Smooth muscle cell (in vitro differentiated cells): ENCODE measurements around the gene CCR8. TPM values are rescaled to one million over a fixed set of nuclear protein-coding genes. Genes with fewer than 3 reads are reported as not detected.

Experiments
- DNase-seq: peaks from one replicate; lab custom pipeline; 2025; ENCODE audit not compliant: unreplicated experiment; lab: John Stamatoyannopoulos, UW
- H2AFZ ChIP-seq: fragments of 200-600 bp; sonication (generic); 2 replicates; pipeline ENCODE4 v1.6.0; 2016; ENCODE audit warnings: antibody characterized with exemption, low read depth, mild to moderate bottlenecking
- H3F3A ChIP-seq: fragments of 200-600 bp; sonication (generic); 2 replicates; pipeline ENCODE4 v1.6.0; 2017; ENCODE audit warnings: antibody characterized with exemption, low read depth
- H3K27ac ChIP-seq: fragments of 200-600 bp; sonication (generic); 2 replicates; pipeline ENCODE4 v1.5.1; 2016; ENCODE audit warnings: low read depth, mild to moderate bottlenecking
- H3K27me3 ChIP-seq: fragments of 200-600 bp; sonication (generic); 2 replicates; pipeline ENCODE4 v1.6.1; 2016; ENCODE audit warnings: low read depth, mild to moderate bottlenecking
- H3K36me3 ChIP-seq: fragments of 200-600 bp; sonication (generic); 2 replicates; pipeline ENCODE4 v1.5.1; 2016; ENCODE audit warnings: low read depth
- H3K4me1 ChIP-seq: fragments of 200-600 bp; sonication (generic); 2 replicates; pipeline ENCODE4 v1.5.1; 2016; ENCODE audit warnings: low read depth
- H3K4me2 ChIP-seq: fragments of 200-600 bp; sonication (generic); 2 replicates; pipeline ENCODE4 v1.6.0; 2016; ENCODE audit warnings: mild to moderate bottlenecking
- H3K4me3 ChIP-seq: fragments of 200-600 bp; sonication (generic); 2 replicates; pipeline ENCODE4 v1.5.1; 2016; ENCODE audit warnings: mild to moderate bottlenecking
- H3K79me2 ChIP-seq: fragments of 200-600 bp; sonication (generic); 2 replicates; pipeline ENCODE4 v1.6.0; 2016; ENCODE audit warnings: low read depth, mild to moderate bottlenecking
- H3K9ac ChIP-seq: fragments of 200-600 bp; sonication (generic); 2 replicates; pipeline ENCODE4 v1.6.0; 2016; ENCODE audit warnings: low read depth
- H3K9me3 ChIP-seq: fragments of 200-600 bp; sonication (generic); replicated peaks from 2 replicates; pipeline ENCODE4 v1.5.1; 2016; ENCODE audit warnings: low read depth
- H4K20me1 ChIP-seq: fragments of 200-600 bp; sonication (generic); 2 replicates; pipeline ENCODE4 v1.6.0; 2016; ENCODE audit warnings: low read depth
- WGBS: methylation state at CpG from one replicate; pipeline ENCODE4 v1.1.7; 2016; ENCODE audit warnings: low lambda C conversion rate; 5-methylcytosine and 5-hydroxymethylcytosine counted together
- polyA plus RNA-seq: library from polyadenylated mRNA; unstranded; fragments of >200 nt; fragmentation: Nextera tagmentation; extraction: Ambion mirVana; gene quantifications from 2 replicates; pipeline ENCODE4 v1.2.1, GENCODE V29; 2016
- total RNA-seq: library from RNA; depleted of rRNA; stranded (reverse); fragments of >200 nt; gene quantifications from 2 replicates; pipeline ENCODE4 v1.2.3, GENCODE V29; 2014
- TF ChIP-seq, protein P1 (sequence below): fragments of 200-600 bp; sonication (generic); IDR thresholded peaks from 2 replicates; pipeline ENCODE4 v1.5.1; 2017; ENCODE audit warnings: borderline replicate concordance, mild to moderate bottlenecking, antibody characterized with exemption; ENCODE audit not compliant: insufficient read depth, poor library complexity, severe bottlenecking

Gene CCR8
- total and polyA plus RNA-seq, 2 experiments from 2014 or later = not detected

DNA sequence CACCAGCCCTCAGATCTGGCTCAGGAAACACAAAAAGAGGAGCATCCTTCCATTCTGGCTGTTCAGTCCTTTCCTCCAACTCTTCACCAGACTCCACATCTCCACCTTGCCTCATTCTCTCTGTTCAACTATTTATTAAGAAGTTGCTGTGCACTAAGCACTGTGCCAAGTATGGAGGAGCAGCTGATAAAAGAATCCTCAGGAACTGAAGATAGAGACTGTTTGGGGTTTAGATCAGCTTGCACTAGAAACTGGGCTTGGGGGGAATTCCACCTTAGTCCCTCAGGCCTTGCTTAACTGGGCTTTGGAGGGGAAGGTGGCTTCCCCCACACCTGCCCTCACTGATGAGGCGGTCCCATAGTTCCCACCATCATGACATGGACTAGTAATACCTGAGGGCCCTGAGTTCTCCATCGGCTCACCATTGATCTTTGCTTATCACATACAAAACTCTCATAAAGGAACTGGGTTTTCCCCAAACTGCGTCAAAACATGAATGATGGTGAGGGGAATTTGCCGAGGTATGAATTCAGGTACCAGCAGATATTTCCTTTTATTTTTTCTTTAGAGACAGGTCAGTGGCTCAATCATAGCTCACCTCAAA is 1.7 kb upstream of the CCR8 start:
- no peak for DNase-seq
- H3K27ac ChIP-seq = no peak overlapping the region
- no peaks in the 10 kb centered on the region for H3K36me3 ChIP-seq
- no peak overlapping the region for H3K4me2 ChIP-seq
- WGBS = 99% methylated on average over 4 of the region's 4 CpGs
- no peaks in the 10 kb centered on the region for H4K20me1 ChIP-seq
- no peaks in the 10 kb centered on the region for H3K9me3 ChIP-seq
- H2AFZ ChIP-seq = no peak overlapping the region
- no peaks in the 10 kb centered on the region for H3F3A ChIP-seq
- no peaks in the 10 kb centered on the region for H3K27me3 ChIP-seq
- H3K9ac ChIP-seq = no peak overlapping the region
- no peaks in the 10 kb centered on the region for H3K79me2 ChIP-seq
- TF ChIP-seq, protein P1, sequence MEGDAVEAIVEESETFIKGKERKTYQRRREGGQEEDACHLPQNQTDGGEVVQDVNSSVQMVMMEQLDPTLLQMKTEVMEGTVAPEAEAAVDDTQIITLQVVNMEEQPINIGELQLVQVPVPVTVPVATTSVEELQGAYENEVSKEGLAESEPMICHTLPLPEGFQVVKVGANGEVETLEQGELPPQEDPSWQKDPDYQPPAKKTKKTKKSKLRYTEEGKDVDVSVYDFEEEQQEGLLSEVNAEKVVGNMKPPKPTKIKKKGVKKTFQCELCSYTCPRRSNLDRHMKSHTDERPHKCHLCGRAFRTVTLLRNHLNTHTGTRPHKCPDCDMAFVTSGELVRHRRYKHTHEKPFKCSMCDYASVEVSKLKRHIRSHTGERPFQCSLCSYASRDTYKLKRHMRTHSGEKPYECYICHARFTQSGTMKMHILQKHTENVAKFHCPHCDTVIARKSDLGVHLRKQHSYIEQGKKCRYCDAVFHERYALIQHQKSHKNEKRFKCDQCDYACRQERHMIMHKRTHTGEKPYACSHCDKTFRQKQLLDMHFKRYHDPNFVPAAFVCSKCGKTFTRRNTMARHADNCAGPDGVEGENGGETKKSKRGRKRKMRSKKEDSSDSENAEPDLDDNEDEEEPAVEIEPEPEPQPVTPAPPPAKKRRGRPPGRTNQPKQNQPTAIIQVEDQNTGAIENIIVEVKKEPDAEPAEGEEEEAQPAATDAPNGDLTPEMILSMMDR = no peak
- no peak overlapping the region for H3K4me3 ChIP-seq
- no peaks in the 10 kb centered on the region for H3K4me1 ChIP-seq

DNA sequence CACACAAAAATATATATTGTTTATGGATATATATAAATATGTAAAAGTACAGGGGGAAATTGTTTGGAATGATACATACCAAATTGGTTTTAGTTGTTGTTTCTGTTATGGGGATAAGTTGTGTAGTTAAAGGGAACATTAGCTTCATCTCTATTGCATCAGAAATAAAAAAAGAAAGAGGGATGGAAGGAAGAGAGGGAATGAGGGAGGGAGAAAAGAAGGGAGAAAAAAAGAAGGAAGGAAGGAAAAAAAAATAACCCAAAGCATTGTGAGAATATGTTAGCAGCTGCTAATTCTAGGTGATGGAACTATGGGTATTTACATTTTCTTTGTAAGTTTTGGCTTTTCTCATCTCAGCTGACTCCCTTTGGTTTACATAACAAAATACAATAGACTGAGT is 1.3 kb downstream of the CCR8 start:
- DNase-seq = no peak
- H3K27me3 ChIP-seq = no peaks in the 10 kb centered on the region
- no peaks in the 10 kb centered on the region for H3F3A ChIP-seq
- no peaks in the 10 kb centered on the region for H4K20me1 ChIP-seq
- no peak overlapping the region for H3K27ac ChIP-seq
- H3K79me2 ChIP-seq = no peaks in the 10 kb centered on the region
- no peaks in the 10 kb centered on the region for H3K9me3 ChIP-seq
- H3K9ac ChIP-seq = no peak overlapping the region
- TF ChIP-seq, protein P1 = no peak
- H3K4me2 ChIP-seq = no peak overlapping the region
- no peak overlapping the region for H2AFZ ChIP-seq
- no peak overlapping the region for H3K4me3 ChIP-seq
- no peaks in the 10 kb centered on the region for H3K4me1 ChIP-seq
- no peaks in the 10 kb centered on the region for H3K36me3 ChIP-seq

DNA sequence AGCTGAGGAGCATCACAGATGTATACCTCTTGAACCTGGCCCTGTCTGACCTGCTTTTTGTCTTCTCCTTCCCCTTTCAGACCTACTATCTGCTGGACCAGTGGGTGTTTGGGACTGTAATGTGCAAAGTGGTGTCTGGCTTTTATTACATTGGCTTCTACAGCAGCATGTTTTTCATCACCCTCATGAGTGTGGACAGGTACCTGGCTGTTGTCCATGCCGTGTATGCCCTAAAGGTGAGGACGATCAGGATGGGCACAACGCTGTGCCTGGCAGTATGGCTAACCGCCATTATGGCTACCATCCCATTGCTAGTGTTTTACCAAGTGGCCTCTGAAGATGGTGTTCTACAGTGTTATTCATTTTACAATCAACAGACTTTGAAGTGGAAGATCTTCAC is 3.0 kb downstream of the CCR8 start:
- no peak for DNase-seq
- H3K4me3 ChIP-seq = no peak overlapping the region
- no peaks in the 10 kb centered on the region for H3K79me2 ChIP-seq
- no peaks in the 10 kb centered on the region for H3K36me3 ChIP-seq
- H2AFZ ChIP-seq = no peak overlapping the region
- no peaks in the 10 kb centered on the region for H3K9me3 ChIP-seq
- no peak overlapping the region for H3K9ac ChIP-seq
- TF ChIP-seq, protein P1 = no peak
- WGBS = 95% methylated on average over 4 of the region's 4 CpGs
- no peaks in the 10 kb centered on the region for H3F3A ChIP-seq
- H3K27ac ChIP-seq = no peak overlapping the region
- no peaks in the 10 kb centered on the region for H3K4me1 ChIP-seq
- no peaks in the 10 kb centered on the region for H4K20me1 ChIP-seq
- no peak overlapping the region for H3K4me2 ChIP-seq
- no peaks in the 10 kb centered on the region for H3K27me3 ChIP-seq

DNA sequence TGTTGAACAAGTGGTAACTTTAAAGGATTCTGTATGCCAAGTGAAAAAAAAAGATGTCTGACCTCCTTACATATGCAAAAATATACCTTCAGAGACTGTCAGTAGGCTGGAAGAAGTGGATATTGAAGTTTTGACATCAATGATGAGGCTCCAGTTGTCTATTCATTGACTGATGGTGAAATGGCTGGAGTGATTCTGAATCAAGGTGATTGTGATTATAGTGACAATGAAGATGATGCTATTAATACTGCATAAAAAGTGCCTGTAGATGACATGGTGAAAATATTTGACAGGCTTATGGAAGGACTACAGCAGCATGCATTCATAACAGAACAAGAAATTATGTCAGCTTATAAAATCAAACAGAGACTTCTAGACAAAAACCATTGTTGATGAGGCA is 4.1 kb downstream of the CCR8 start:
- Histone ChIP-seq H2AFZ (no peak overlapping the region), H3K9ac (no peak overlapping the region), H3K9me3 (no peaks in the 10 kb centered on the region), H3K27me3 (no peaks in the 10 kb centered on the region), H3K4me1 (no peaks in the 10 kb centered on the region), H4K20me1 (no peaks in the 10 kb centered on the region), H3K4me2 (no peak overlapping the region), H3F3A (no peaks in the 10 kb centered on the region), H3K79me2 (no peaks in the 10 kb centered on the region), H3K36me3 (no peaks in the 10 kb centered on the region), H3K4me3 (no peak overlapping the region), H3K27ac (no peak overlapping the region)
- no peak for DNase-seq
- TF ChIP-seq, protein P1 = no peak
